Neural cell (in vitro differentiated cells): Measurements from ENCODE around the gene NOL4L. TPM values are rescaled to one million over a fixed set of nuclear protein-coding genes. Genes with fewer than 3 reads are reported as not detected.

ENCODE experiments used
- H2AFZ ChIP-seq: fragments of 200-600, 300-800 bp; sonication (generic), shearing (Covaris generic); 2 replicates; pipeline ENCODE4 v1.6.0; 2014; ENCODE audit warnings: low read depth, mild to moderate bottlenecking, antibody characterized with exemption, low read length, moderate library complexity
- H3F3A ChIP-seq: fragments of 200-600 bp; shearing (Covaris generic); 2 replicates; pipeline ENCODE4 v1.6.1; 2016; ENCODE audit warnings: mild to moderate bottlenecking, moderate library complexity, mixed read lengths, antibody characterized with exemption, low read length; ENCODE audit not compliant: insufficient read depth, poor library complexity, severe bottlenecking
- H3K27ac ChIP-seq: fragments of 200-600, 300-800 bp; sonication (generic), shearing (Covaris generic); 2 replicates; pipeline ENCODE4 v1.5.1; 2014; ENCODE audit warnings: mild to moderate bottlenecking, low read length, moderate library complexity
- H3K27me3 ChIP-seq: fragments of 300-800, 200-600 bp; sonication (generic), shearing (Covaris generic); 2 replicates; pipeline ENCODE4 v1.6.0; 2014; ENCODE audit warnings: mild to moderate bottlenecking, low read depth, low read length, moderate library complexity; ENCODE audit not compliant: insufficient read depth
- H3K36me3 ChIP-seq: fragments of 300-800, 200-600 bp; sonication (generic), shearing (Covaris generic); 2 replicates; pipeline ENCODE4 v1.5.1; 2014; ENCODE audit warnings: mild to moderate bottlenecking, antibody characterized with exemption, low read length, moderate library complexity; ENCODE audit not compliant: insufficient read depth
- H3K4me2 ChIP-seq: fragments of 300-800, 200-600 bp; sonication (generic), shearing (Covaris generic); 2 replicates; pipeline ENCODE4 v1.6.0; 2014; ENCODE audit warnings: mild to moderate bottlenecking, low read length
- H3K4me3 ChIP-seq: fragments of 300-800, 200-600 bp; sonication (generic), shearing (Covaris generic); 2 replicates; pipeline ENCODE4 v1.5.1; 2014; ENCODE audit warnings: mild to moderate bottlenecking, low read length, moderate library complexity
- H3K79me2 ChIP-seq: fragments of 200-600 bp; shearing (Covaris generic); replicated peaks from 2 replicates; pipeline ENCODE4 v1.6.0; 2014; ENCODE audit warnings: mild to moderate bottlenecking, low read length, moderate library complexity; ENCODE audit not compliant: insufficient read depth
- H3K9ac ChIP-seq: fragments of 300-800, 200-600 bp; sonication (generic), shearing (Covaris generic); 2 replicates; pipeline ENCODE4 v1.6.1; 2016; ENCODE audit warnings: mild to moderate bottlenecking, low read length, mixed read lengths
- H3K9me2 ChIP-seq: fragments of 200-600 bp; shearing (Covaris generic); 2 replicates; pipeline ENCODE4 v1.6.1; 2016; ENCODE audit warnings: mild to moderate bottlenecking, low read length, mixed read lengths; ENCODE audit not compliant: insufficient read depth
- H3K9me3 ChIP-seq: fragments of 200-600, 300-800 bp; sonication (generic), shearing (Covaris generic); 2 replicates; pipeline ENCODE4 v1.6.1; 2016; ENCODE audit warnings: mild to moderate bottlenecking, mixed run types, low read length, moderate library complexity, mixed read lengths
- H4K20me1 ChIP-seq: fragments of 200-600 bp; shearing (Covaris generic); 2 replicates; pipeline ENCODE4 v1.6.1; 2016; ENCODE audit warnings: mild to moderate bottlenecking, mixed run types; ENCODE audit not compliant: insufficient read depth
- EP300 ChIP-seq: fragments of 450-650 bp; conservative IDR thresholded peaks from 2 replicates; pipeline ENCODE4 v1.6.1; 2014; ENCODE audit warnings: antibody characterized with exemption, mild to moderate bottlenecking, moderate library complexity; ENCODE audit not compliant: poor library complexity, severe bottlenecking
- EZH2 ChIP-seq: fragments of 200-600, 300-800 bp; shearing (Covaris generic), sonication (generic); IDR thresholded peaks from 2 replicates; pipeline ENCODE4 v1.6.1; 2014; ENCODE audit warnings: antibody characterized with exemption, low read length, borderline replicate concordance, mild to moderate bottlenecking; ENCODE audit not compliant: insufficient read depth, poor library complexity, severe bottlenecking
- MXI1 ChIP-seq: fragments of 450-650 bp; conservative IDR thresholded peaks from 2 replicates; pipeline ENCODE4 v1.6.1; 2014; ENCODE audit warnings: antibody characterized with exemption, mild to moderate bottlenecking; ENCODE audit not compliant: poor library complexity, severe bottlenecking
- POLR2AphosphoS5 ChIP-seq: IDR thresholded peaks from 2 replicates; pipeline ENCODE4 v1.6.1; 2012
- RAD21 ChIP-seq: fragments of 450-650 bp; conservative IDR thresholded peaks from 2 replicates; pipeline ENCODE4 v1.6.1; 2014; ENCODE audit warnings: antibody characterized with exemption, mild to moderate bottlenecking, moderate library complexity
- SMC3 ChIP-seq: fragments of 450-650 bp; conservative IDR thresholded peaks from 2 replicates; pipeline ENCODE4 v1.6.1; 2014; ENCODE audit warnings: antibody characterized with exemption, mild to moderate bottlenecking, moderate library complexity; ENCODE audit not compliant: poor library complexity
- TAF1 ChIP-seq: IDR thresholded peaks from 2 replicates; pipeline ENCODE4 v1.6.1; 2012; ENCODE audit warnings: low read depth
- polyA plus RNA-seq: library from polyadenylated mRNA; depleted of rRNA; stranded (reverse); fragments of >200 nt; gene quantifications from 2 replicates; pipeline ENCODE4 v1.2.3, GENCODE V29; 2014
- TF ChIP-seq, protein P1 (sequence below): fragments of 450-650 bp; IDR thresholded peaks from 2 replicates; pipeline ENCODE4 v1.5.1; 2014; ENCODE audit warnings: antibody characterized with exemption, mild to moderate bottlenecking, moderate library complexity; ENCODE audit not compliant: poor library complexity, severe bottlenecking
- TF ChIP-seq, protein P2 (sequence below): IDR thresholded peaks from 2 replicates; pipeline ENCODE4 v1.6.1; 2012; ENCODE audit warnings: borderline replicate concordance

Gene NOL4L
- polyA plus RNA-seq, 1 donor from 2014 or later, result 20.4 TPM

DNA sequence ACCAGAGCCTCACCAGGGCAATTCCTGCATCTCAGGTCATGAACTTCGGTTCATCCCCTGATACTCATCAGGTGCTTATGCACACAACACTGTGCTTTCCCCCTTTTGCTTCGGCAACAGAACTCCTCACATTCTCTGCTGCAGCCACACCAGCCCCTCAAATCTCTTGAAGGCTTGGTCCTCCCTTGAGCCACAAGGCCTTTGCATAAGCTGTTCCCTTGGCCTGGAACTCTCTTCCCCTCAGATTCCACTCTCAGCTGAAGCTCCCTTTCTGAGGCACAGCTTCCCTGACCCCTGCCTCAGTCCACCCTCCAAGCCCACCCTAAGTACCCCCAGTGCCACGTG is 76.4 kb downstream of the NOL4L start:
- peaks cover 5% of the 10 kb centered on the region for H3K36me3 ChIP-seq
- no peak overlapping the region for H3K9ac ChIP-seq
- no peaks in the 10 kb centered on the region for H3F3A ChIP-seq
- no peaks in the 10 kb centered on the region for H3K9me2 ChIP-seq
- H3K4me2 ChIP-seq, result no peak overlapping the region
- H3K4me3 ChIP-seq, result no peak overlapping the region
- H2AFZ ChIP-seq, result no peak overlapping the region
- H3K79me2 ChIP-seq, result no peaks in the 10 kb centered on the region
- no peaks in the 10 kb centered on the region for H3K27me3 ChIP-seq
- no peaks in the 10 kb centered on the region for H3K9me3 ChIP-seq
- no peak overlapping the region for H3K27ac ChIP-seq
- TF ChIP-seq SMC3 (no peak), POLR2AphosphoS5 (no peak), TAF1 (no peak), MXI1 (no peak), RAD21 (no peak), EZH2 (no peak), EP300 (no peak)
- TF ChIP-seq, protein P1, sequence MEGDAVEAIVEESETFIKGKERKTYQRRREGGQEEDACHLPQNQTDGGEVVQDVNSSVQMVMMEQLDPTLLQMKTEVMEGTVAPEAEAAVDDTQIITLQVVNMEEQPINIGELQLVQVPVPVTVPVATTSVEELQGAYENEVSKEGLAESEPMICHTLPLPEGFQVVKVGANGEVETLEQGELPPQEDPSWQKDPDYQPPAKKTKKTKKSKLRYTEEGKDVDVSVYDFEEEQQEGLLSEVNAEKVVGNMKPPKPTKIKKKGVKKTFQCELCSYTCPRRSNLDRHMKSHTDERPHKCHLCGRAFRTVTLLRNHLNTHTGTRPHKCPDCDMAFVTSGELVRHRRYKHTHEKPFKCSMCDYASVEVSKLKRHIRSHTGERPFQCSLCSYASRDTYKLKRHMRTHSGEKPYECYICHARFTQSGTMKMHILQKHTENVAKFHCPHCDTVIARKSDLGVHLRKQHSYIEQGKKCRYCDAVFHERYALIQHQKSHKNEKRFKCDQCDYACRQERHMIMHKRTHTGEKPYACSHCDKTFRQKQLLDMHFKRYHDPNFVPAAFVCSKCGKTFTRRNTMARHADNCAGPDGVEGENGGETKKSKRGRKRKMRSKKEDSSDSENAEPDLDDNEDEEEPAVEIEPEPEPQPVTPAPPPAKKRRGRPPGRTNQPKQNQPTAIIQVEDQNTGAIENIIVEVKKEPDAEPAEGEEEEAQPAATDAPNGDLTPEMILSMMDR, result no peak
- TF ChIP-seq, protein P2, sequence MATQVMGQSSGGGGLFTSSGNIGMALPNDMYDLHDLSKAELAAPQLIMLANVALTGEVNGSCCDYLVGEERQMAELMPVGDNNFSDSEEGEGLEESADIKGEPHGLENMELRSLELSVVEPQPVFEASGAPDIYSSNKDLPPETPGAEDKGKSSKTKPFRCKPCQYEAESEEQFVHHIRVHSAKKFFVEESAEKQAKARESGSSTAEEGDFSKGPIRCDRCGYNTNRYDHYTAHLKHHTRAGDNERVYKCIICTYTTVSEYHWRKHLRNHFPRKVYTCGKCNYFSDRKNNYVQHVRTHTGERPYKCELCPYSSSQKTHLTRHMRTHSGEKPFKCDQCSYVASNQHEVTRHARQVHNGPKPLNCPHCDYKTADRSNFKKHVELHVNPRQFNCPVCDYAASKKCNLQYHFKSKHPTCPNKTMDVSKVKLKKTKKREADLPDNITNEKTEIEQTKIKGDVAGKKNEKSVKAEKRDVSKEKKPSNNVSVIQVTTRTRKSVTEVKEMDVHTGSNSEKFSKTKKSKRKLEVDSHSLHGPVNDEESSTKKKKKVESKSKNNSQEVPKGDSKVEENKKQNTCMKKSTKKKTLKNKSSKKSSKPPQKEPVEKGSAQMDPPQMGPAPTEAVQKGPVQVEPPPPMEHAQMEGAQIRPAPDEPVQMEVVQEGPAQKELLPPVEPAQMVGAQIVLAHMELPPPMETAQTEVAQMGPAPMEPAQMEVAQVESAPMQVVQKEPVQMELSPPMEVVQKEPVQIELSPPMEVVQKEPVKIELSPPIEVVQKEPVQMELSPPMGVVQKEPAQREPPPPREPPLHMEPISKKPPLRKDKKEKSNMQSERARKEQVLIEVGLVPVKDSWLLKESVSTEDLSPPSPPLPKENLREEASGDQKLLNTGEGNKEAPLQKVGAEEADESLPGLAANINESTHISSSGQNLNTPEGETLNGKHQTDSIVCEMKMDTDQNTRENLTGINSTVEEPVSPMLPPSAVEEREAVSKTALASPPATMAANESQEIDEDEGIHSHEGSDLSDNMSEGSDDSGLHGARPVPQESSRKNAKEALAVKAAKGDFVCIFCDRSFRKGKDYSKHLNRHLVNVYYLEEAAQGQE, result no peak
- H4K20me1 ChIP-seq, result no peaks in the 10 kb centered on the region

DNA sequence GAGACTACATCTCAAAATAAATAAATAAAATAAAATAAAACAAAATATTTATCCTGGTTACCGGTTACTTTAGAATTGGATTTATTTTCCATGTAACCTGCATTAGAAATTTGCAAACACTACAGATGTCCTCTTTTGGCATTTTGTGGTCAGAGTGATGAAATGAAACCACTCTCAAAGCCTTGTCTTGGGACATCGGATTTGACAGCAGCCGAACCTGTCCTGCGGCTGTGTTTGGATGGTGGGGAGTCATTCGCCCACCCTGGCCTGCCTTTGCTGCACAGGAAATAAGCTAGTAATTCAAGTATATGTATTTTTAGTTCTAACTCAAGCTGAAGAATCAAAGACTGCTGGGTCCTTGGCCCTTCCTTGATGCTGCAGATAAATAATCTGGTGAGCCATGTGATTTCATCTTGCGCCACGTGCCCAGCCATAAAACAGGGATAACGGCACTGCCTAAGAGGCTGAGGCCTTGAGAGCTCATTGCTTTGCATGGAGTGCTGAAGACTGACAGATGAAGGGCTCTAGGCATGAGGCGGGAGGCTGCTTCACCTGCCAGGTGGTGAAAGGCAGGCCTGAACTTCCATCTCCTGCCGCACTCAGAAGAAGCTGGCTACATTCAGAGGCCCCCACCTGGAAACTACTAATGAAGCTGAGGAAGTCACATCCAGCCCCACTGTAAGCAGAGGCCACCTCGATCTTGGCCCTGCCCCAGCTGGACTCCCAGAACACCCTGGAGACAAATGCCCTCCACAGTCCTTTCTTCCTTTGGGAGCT is 76.9 kb downstream of the NOL4L start:
- Histone ChIP-seq H3K4me3 (no peak overlapping the region), H3K9ac (no peak overlapping the region), H3K9me3 (no peaks in the 10 kb centered on the region), H2AFZ (no peak overlapping the region), H3K36me3 (peaks cover 5% of the 10 kb centered on the region), H3K79me2 (no peaks in the 10 kb centered on the region), H3K9me2 (no peaks in the 10 kb centered on the region), H3K27me3 (no peaks in the 10 kb centered on the region), H3F3A (no peaks in the 10 kb centered on the region), H4K20me1 (no peaks in the 10 kb centered on the region), H3K4me2 (no peak overlapping the region), H3K27ac (no peak overlapping the region)
- TF ChIP-seq EP300 (no peak), TAF1 (no peak), POLR2AphosphoS5 (no peak), RAD21 (no peak), SMC3 (no peak), MXI1 (no peak)
- TF ChIP-seq, protein P1, result no peak
- TF ChIP-seq, protein P2, result no peak
